T-cell (primary cell): ENCODE measurements around the gene MVB12B. TPM values are rescaled to one million over a fixed set of nuclear protein-coding genes. Genes with fewer than 3 reads are reported as not detected.

ENCODE experiments used
- ATAC-seq, 4 experiments: fragments of 200-7000 bp in 3 of 4; fragments of 150-1000 bp in 1 of 4; cut with Tn5 transposase; replicated peaks in 1 of 4; 1 replicate in 3 of 4; 2 replicates in 1 of 4; pipeline ENCODE4 v1.10.0; 2021; ENCODE audit warnings: moderate library complexity in 3 of 4, mild to moderate bottlenecking in 2 of 4, moderate number of reproducible peaks in 1 of 4
- CTCF ChIA-PET, 2 donors: fragments of 300-600 bp; sonication (Branson Sonifier 250); formaldehyde crosslinking; loops; one replicate each; lab custom pipeline; 2022; ENCODE audit warnings: antibody characterized with exemption in 2 of 2; lab: Charles Lee
- POLR2A ChIA-PET, 2 donors: fragments of 300-600 bp; sonication (Branson Sonifier 250); formaldehyde crosslinking; loops; one replicate each; lab custom pipeline; 2022; ENCODE audit warnings: antibody characterized with exemption in 2 of 2; lab: Charles Lee
- DNase-seq, 35 experiments: peaks; one replicate each; pipeline versions ENCODE4 v3.0.0 to v3.0.0-alpha.2; 2013 to 2023
- H3K27ac ChIP-seq: one replicate; pipeline ENCODE4 v1.5.1; 2013; ENCODE audit warnings: low read length
- H3K27me3 ChIP-seq, 2 experiments: replicated peaks in 1 of 2; 1 replicate in 1 of 2; 2 replicates in 1 of 2; pipeline versions ENCODE4 v1.6.1 to v1.7.0; 2013; ENCODE audit warnings: low read length in 1 of 2, mixed read lengths in 1 of 2; ENCODE audit not compliant: control insufficient read depth in 2 of 2, insufficient read depth in 2 of 2; ENCODE audit errors: extremely low read depth in 1 of 2
- H3K36me3 ChIP-seq, 2 donors: 1 replicate in 1 of 2; 2 replicates in 1 of 2; pipeline versions ENCODE4 v1.6.1 to v1.7.0; 2013; ENCODE audit warnings: low read length in 1 of 2; ENCODE audit not compliant: control insufficient read depth in 2 of 2, insufficient read depth in 1 of 2; ENCODE audit errors: extremely low read depth in 1 of 2
- H3K4me1 ChIP-seq, 2 experiments: 1 replicate in 1 of 2; 2 replicates in 1 of 2; pipeline versions ENCODE4 v1.6.1 to v1.7.0; 2013; ENCODE audit warnings: low read length in 2 of 2, mixed read lengths in 1 of 2; ENCODE audit not compliant: insufficient read depth in 2 of 2, control insufficient read depth in 1 of 2; ENCODE audit errors: extremely low read depth in 1 of 2
- H3K4me3 ChIP-seq, 2 donors: 1 replicate in 1 of 2; 2 replicates in 1 of 2; pipeline versions ENCODE4 v1.5.1 to v1.7.0; 2013; ENCODE audit warnings: mild to moderate bottlenecking in 2 of 2, low read length in 1 of 2, moderate library complexity in 1 of 2; ENCODE audit not compliant: control insufficient read depth in 1 of 2; ENCODE audit errors: extremely low read depth in 1 of 2
- H3K9me3 ChIP-seq: 2 replicates; pipeline ENCODE4 v1.7.0; 2013
- H3K27ac Mint-ChIP-seq, 2 donors: one replicate each; pipeline ENCODE4 v1.8.0; 2020 to 2021; ENCODE audit warnings: mild to moderate bottlenecking in 2 of 2, mixed read lengths in 2 of 2
- H3K27me3 Mint-ChIP-seq, 2 donors: one replicate each; pipeline ENCODE4 v1.8.0; 2021 to 2022; ENCODE audit warnings: mixed read lengths in 2 of 2
- H3K36me3 Mint-ChIP-seq: one replicate; pipeline ENCODE4 v1.8.0; 2021; ENCODE audit warnings: mixed read lengths
- H3K4me1 Mint-ChIP-seq, 3 donors: one replicate each; pipeline ENCODE4 v1.8.0; 2020 to 2022; ENCODE audit warnings: mixed read lengths in 3 of 3, mild to moderate bottlenecking in 1 of 3
- H3K4me3 Mint-ChIP-seq, 3 donors: one replicate each; pipeline ENCODE4 v1.8.0; 2020 to 2022; ENCODE audit warnings: mild to moderate bottlenecking in 3 of 3, mixed read lengths in 3 of 3, moderate library complexity in 3 of 3
- H3K9me3 Mint-ChIP-seq, 3 donors: one replicate each; pipeline ENCODE4 v1.8.0; 2020 to 2022; ENCODE audit warnings: mixed read lengths in 3 of 3
- WGBS: methylation state at CpG from one replicate; pipeline ENCODE4 v1.1.5; 2013; ENCODE audit warnings: missing lambda C conversion rate; ENCODE audit not compliant: insufficient coverage; 5-methylcytosine and 5-hydroxymethylcytosine counted together
- total RNA-seq, 35 experiments: library from RNA in 6 of 35; stranded (reverse) in 6 of 35; fragments of 120-200 nt in 1 of 35; gene quantifications; one replicate each; pipeline versions ENCODE4 v1.2.1 to v1.2.4 and lab custom pipeline; 2013 to 2026

MVB12B gene
- total RNA-seq, 5 donors from 2014 or later (not counting 1 experiment from before 2014, with no cell fraction given): 8.2 to 25.2 (median 10.6) TPM

DNA sequence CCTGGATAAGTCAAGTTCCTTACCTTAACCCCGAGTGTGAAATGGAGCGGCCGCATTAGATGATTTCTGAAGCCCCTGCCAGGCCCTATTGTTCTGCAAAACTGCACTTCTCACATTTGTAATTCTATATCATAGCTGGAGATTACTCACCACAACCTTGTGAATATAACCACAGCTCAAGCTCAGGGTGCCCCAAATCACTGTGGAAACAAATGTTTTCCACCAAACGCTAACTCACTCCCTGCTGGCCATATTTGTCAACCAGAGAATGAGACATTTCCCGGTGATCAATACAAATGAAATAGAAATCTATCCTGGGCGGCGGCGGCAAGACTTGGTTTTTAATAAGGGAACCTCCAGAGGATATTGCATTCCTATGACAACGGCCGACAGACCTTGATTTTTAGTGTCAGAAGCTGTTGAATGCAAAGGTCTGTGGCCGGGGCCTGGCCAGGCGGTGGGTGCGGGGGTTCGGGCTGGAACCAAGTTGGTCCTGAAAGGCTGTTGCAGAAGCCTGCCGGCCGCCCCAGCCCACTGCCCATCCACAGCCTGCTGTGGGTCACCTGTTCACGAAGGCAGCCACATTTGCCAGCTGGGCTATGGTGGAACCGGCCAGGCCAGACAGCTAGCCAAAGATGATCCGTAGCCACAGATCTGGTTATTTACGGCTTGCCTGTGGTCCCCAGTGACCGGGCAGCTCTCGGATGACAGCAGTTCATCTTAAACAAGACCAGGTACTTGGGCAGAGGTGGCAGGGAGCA is 193.2 kb downstream of the MVB12B start:
- H3K4me3 Mint-ChIP-seq: peak overlapping the region in 1 of 3 donors; percentile 13
- no peaks in the 10 kb centered on the region for H3K9me3 ChIP-seq
- peak overlapping the region; percentile 4 for H3K27ac ChIP-seq
- DNase-seq (peak in 2 of 35 experiments; percentile 14 to 31), ATAC-seq (no peak)
- peaks cover 40 to 48% of the 10 kb centered on the region in 2 donors for H3K27me3 Mint-ChIP-seq
- peaks cover 30 to 61% (median 46%) of the 10 kb centered on the region in 3 donors for H3K4me1 Mint-ChIP-seq
- WGBS: 82% methylated on average over 22 of the region's 22 CpGs
- H3K4me3 ChIP-seq: no peak overlapping the region
- H3K27ac Mint-ChIP-seq: peak overlapping the region in 1 of 2 donors; percentile 66
- POLR2A ChIA-PET: no interaction called here
- H3K36me3 Mint-ChIP-seq: no peaks in the 10 kb centered on the region
- H3K36me3 ChIP-seq: no peaks in the 10 kb centered on the region
- H3K9me3 Mint-ChIP-seq: no peaks in the 10 kb centered on the region
- CTCF ChIA-PET: interaction anchor here in 1 of 2 donors (0.7 kb wide), 1 partner anchor 115 kb away, joined by 5 read pairs; no protein-coding TSS in a partner anchor
- H3K27me3 ChIP-seq: peaks cover 13 to 47% of the 10 kb centered on the region in 2 experiments
- H3K4me1 ChIP-seq: peaks cover 0 to 62% of the 10 kb centered on the region in 2 experiments

DNA sequence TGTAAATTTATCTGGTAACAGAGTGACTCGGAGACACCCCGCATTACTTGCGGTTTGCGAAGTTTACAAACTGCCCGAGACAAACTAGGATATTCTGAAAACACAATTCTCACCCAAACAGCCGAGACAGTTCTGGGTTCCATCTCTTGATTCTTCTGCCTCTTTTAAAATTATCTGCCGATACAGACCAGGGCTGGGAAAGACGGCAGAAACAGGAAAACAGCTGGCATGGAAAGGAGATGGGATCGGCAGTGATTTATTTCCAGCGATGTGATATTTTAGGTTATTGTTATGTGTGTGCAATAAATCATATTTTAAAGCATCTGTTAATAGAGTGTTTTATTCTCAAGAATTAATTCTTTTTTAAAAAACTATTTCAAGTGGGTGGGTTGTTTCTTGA is 193.8 kb downstream of the MVB12B start:
- ChIA-PET CTCF (interaction anchor here in 1 of 2 donors (0.7 kb wide), 1 partner anchor 116 kb away, joined by 5 read pairs; no protein-coding TSS in a partner anchor), POLR2A (no interaction called here)
- ATAC-seq: no peak
- Mint-ChIP-seq H3K27ac (no peak overlapping the region), H3K36me3 (no peaks in the 10 kb centered on the region), H3K4me3 (no peak overlapping the region), H3K9me3 (no peaks in the 10 kb centered on the region), H3K4me1 (peaks cover 30 to 61% (median 46%) of the 10 kb centered on the region in 3 donors), H3K27me3 (peaks cover 37 to 46% of the 10 kb centered on the region in 2 donors)
- no peaks in the 10 kb centered on the region for H3K36me3 ChIP-seq
- no peaks in the 10 kb centered on the region for H3K9me3 ChIP-seq
- no peak for DNase-seq
- peaks cover 13 to 44% of the 10 kb centered on the region in 2 experiments for H3K27me3 ChIP-seq
- no peak overlapping the region for H3K4me3 ChIP-seq
- H3K27ac ChIP-seq: no peak overlapping the region
- WGBS: 95% methylated on average over 5 of the region's 10 CpGs
- H3K4me1 ChIP-seq: peaks cover 0 to 63% of the 10 kb centered on the region in 2 experiments

DNA sequence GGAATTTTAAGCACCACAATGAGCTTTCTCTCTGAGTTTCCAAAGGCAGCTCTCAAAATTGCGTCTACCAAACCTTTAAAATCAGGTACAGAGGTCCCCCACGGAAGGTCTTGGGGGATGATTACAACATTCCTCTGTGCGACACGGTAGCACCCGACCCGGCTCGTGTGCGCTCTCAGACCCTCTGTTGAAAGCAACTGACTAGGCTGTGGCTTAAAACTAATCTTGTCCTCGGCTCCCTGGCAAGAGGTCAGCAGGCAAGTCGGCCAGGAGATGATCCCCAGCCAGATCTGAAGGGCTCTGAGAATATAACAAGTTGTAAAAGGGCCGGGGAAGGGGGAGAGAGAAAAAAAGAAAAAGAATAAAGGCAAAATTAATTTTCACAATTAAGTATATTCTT is 194.5 kb downstream of the MVB12B start:
- DNase-seq (no peak), ATAC-seq (no peak)
- Histone ChIP-seq H3K4me1 (peaks cover 0 to 57% of the 10 kb centered on the region in 2 experiments), H3K4me3 (no peak overlapping the region), H3K36me3 (no peaks in the 10 kb centered on the region), H3K9me3 (no peaks in the 10 kb centered on the region), H3K27ac (no peak overlapping the region), H3K27me3 (peaks cover 13 to 39% of the 10 kb centered on the region in 2 experiments)
- H3K4me1 Mint-ChIP-seq: peaks cover 30 to 61% (median 46%) of the 10 kb centered on the region in 3 donors
- peaks cover 32 to 44% of the 10 kb centered on the region in 2 donors for H3K27me3 Mint-ChIP-seq
- CTCF ChIA-PET: interaction anchor here in 1 of 2 donors (0.7 kb wide), 1 partner anchor 83 kb away, joined by 7 read pairs; no protein-coding TSS in a partner anchor
- H3K36me3 Mint-ChIP-seq: no peaks in the 10 kb centered on the region
- 99% methylated on average over 8 of the region's 11 CpGs for WGBS
- H3K9me3 Mint-ChIP-seq: no peaks in the 10 kb centered on the region
- H3K4me3 Mint-ChIP-seq: no peak overlapping the region
- H3K27ac Mint-ChIP-seq: no peak overlapping the region
- POLR2A ChIA-PET: no interaction called here

DNA sequence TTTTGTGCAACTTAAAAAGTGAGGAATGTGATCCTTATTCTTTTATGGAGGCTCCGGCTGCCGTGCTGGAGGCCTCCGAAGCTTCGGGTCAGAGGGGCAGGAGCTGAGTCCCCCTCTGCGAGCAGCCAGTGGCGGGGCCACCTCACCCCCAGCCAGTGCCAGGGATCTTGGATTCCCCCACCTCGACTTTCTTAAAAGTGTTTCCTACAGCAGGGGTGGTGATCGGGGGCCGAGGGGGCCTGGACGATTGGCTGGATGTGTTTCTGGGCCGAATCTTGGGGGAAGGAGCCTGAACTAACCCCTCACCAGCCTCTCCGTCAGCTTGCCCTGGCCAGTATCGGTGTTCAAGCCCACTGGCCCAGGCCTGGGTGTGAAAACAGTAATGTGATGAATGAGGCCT is 194.9 kb downstream of the MVB12B start:
- 96% methylated on average over 6 of the region's 13 CpGs for WGBS
- POLR2A ChIA-PET: no interaction called here

DNA sequence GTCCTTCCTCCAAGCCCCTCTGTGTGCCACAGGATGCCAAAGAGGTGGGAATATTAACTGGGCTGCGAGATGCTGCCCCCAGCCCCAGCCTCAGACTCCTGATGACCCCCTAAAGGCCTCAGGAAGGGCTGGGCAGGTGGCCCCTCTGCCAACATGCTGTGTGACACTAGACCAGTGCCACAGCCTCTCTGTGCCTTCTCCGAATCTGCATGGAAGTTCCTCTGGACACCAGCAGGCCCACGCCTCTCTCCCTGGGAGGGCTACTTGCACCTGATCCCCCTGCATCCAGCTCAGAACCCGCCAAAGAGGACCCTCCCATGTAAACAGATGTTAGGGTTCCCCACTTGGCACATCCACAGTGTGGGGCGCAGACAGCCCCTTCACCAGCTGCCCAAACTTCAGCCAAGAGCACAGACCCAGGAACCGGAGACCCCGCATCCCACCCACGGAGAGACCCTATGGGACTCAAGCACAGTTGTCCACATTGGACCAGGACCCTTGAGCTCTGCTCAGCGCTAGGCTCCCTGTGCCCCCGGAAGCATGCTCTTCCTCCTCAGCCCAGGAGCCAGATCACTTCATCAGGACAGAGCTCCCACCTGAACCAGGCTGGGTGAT is 195.5 kb downstream of the MVB12B start:
- Histone ChIP-seq H3K4me1 (peaks cover 0 to 47% of the 10 kb centered on the region in 2 experiments), H3K27me3 (peaks cover 7 to 39% of the 10 kb centered on the region in 2 experiments), H3K9me3 (no peaks in the 10 kb centered on the region), H3K27ac (no peak overlapping the region), H3K4me3 (no peak overlapping the region), H3K36me3 (no peaks in the 10 kb centered on the region)
- no peak for DNase-seq
- H3K4me1 Mint-ChIP-seq: peaks cover 21 to 53% (median 38%) of the 10 kb centered on the region in 3 donors
- no peaks in the 10 kb centered on the region for H3K9me3 Mint-ChIP-seq
- no peaks in the 10 kb centered on the region for H3K36me3 Mint-ChIP-seq
- 76% methylated on average over 9 of the region's 10 CpGs for WGBS
- H3K27ac Mint-ChIP-seq: no peak overlapping the region
- no peak overlapping the region for H3K4me3 Mint-ChIP-seq
- peaks cover 26 to 40% of the 10 kb centered on the region in 2 donors for H3K27me3 Mint-ChIP-seq
- ChIA-PET POLR2A (no interaction called here), CTCF (no interaction called here)
- no peak for ATAC-seq

More for the DNA sequence above, 194.9 kb downstream of the MVB12B start:
- H3K27me3 ChIP-seq: peaks cover 10 to 41% of the 10 kb centered on the region in 2 experiments
- no peak for ATAC-seq
- H3K27ac ChIP-seq: no peak overlapping the region
- H3K4me1 Mint-ChIP-seq: peaks cover 27 to 58% (median 43%) of the 10 kb centered on the region in 3 donors
- H3K36me3 ChIP-seq: no peaks in the 10 kb centered on the region
- no peak overlapping the region for H3K4me3 Mint-ChIP-seq
- H3K9me3 Mint-ChIP-seq: no peaks in the 10 kb centered on the region
- H3K4me3 ChIP-seq: no peak overlapping the region
- DNase-seq: no peak
- peaks cover 0 to 52% of the 10 kb centered on the region in 2 experiments for H3K4me1 ChIP-seq
- H3K36me3 Mint-ChIP-seq: no peaks in the 10 kb centered on the region
- no peaks in the 10 kb centered on the region for H3K9me3 ChIP-seq
- peaks cover 29 to 44% of the 10 kb centered on the region in 2 donors for H3K27me3 Mint-ChIP-seq
- no peak overlapping the region for H3K27ac Mint-ChIP-seq
- CTCF ChIA-PET: interaction anchor here in 1 of 2 donors (0.7 kb wide), 1 partner anchor 83 kb away, joined by 7 read pairs; no protein-coding TSS in a partner anchor

DNA sequence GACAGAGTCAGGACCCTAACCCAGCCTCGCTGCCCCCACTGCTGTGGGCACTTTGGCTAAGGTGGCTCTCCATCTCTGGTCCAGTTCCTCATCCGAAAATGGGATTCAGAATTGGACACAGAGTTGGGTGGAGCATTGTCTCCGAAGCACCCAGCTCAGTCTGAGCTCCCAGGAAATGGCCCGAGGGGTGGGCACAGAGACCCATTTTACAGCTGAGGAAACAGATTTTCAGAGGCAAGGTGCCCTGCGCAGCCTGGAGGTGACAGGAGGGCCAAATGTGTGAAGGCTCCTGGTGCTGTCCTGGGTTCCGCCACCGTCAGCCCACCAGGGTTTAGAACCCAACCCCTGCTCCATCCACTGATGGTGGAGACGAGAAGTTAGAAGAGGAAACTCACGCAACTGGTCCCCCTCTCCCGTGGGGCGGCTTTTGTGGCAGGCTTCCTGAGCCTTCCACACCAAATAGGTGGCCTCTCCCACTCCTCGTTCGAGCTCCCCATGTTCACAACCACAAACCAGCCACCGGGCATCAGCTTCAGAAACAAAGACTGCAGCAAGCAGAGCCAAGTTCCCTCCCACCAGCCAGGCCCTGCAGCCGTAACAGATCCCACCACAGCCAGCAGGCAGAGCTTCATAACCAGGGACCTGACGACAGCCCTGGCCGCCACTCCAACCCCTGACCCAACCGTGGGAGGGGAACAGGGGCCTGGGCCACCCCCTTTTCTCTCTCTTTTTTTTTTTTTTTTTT is 196.2 kb downstream of the MVB12B start:
- H3K4me3 ChIP-seq: no peak overlapping the region
- no peak overlapping the region for H3K4me3 Mint-ChIP-seq
- no peaks in the 10 kb centered on the region for H3K9me3 ChIP-seq
- no peak for ATAC-seq
- 55% methylated on average over 13 of the region's 18 CpGs for WGBS
- peaks cover 5 to 39% of the 10 kb centered on the region in 2 experiments for H3K27me3 ChIP-seq
- DNase-seq: no peak
- no peaks in the 10 kb centered on the region for H3K9me3 Mint-ChIP-seq
- peaks cover 19 to 33% of the 10 kb centered on the region in 2 donors for H3K27me3 Mint-ChIP-seq
- no peaks in the 10 kb centered on the region for H3K36me3 Mint-ChIP-seq
- H3K4me1 ChIP-seq: peaks cover 0 to 45% of the 10 kb centered on the region in 2 experiments
- peaks cover 14 to 46% (median 31%) of the 10 kb centered on the region in 3 donors for H3K4me1 Mint-ChIP-seq
- no peak overlapping the region for H3K27ac ChIP-seq
- POLR2A ChIA-PET: no interaction called here
- H3K36me3 ChIP-seq: no peaks in the 10 kb centered on the region
- CTCF ChIA-PET: no interaction called here
- H3K27ac Mint-ChIP-seq: no peak overlapping the region
